EH (cell line): ENCODE data around the gene USHBP1.
"Not testable (repeated sequence)": the region's sequence is repeated elsewhere in the genome, so short reads cannot be mapped to it uniquely, and the experiment has no call there.

Experiments used
- DNase-seq: peaks from one replicate; pipeline ENCODE4 v3.0.0-alpha.2; 2015; ENCODE audit warnings: low read depth

The USHBP1 gene

GRCh38 chr19:17294051-17294891, 29.7 kb upstream of the USHBP1 start:
- DNase-seq, result peak; percentile 46

- DNase-seq, result no peak
Observed at GRCh38 chr19:17293605-17294004, 29.1 kb upstream of the USHBP1 start.

- DNase-seq, result peak; percentile 91
Observed at GRCh38 chr19:17292301-17293074, 27.9 kb upstream of the USHBP1 start.

DNA sequence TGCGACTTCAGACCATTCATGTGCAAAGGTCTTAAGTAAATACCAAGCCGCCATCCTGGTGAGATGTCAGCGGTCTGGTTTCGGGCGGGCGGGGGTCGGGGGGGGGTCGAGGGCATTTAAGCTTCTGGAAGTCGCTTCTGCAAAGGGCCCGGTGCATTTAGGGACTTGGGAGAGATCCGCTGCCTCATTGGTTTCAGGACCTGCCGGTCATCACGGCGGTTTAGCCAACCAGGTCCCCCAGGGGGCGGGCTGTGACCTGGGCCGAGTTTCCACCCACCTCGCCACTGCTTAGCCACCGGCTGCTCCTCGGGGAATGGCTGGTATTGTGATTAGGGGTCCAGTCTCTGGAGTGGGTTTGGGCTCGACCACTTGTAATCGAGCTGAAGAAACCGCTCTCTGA, 24.9 kb upstream of the USHBP1 start:
- DNase-seq, result peak; percentile 82

- no peak for DNase-seq
Observed at GRCh38 chr19:17286752-17287151, 22.2 kb upstream of the USHBP1 start.

- no peak for DNase-seq
Observed at GRCh38 chr19:17286263-17286662, 21.7 kb upstream of the USHBP1 start.

- no peak for DNase-seq
Observed at GRCh38 chr19:17285415-17286135, 21.0 kb upstream of the USHBP1 start.

- DNase-seq, result no peak
Observed at GRCh38 chr19:17283504-17283996, 19.0 kb upstream of the USHBP1 start.

GRCh38 chr19:17282488-17283125, 18.1 kb upstream of the USHBP1 start:
- peak; percentile 79 for DNase-seq

- DNase-seq, result peak; percentile 39
Observed at GRCh38 chr19:17281391-17282304, 17.1 kb upstream of the USHBP1 start, which contains the start of gene ANKLE1. Gene ANKLE1, plus strand, starts transcription at chr19:17281901. Its CDS starts 20 bp downstream, at chr19:17281921.

GRCh38 chr19:17279436-17279835, 14.9 kb upstream of the USHBP1 start:
- no peak for DNase-seq

GRCh38 chr19:17275441-17276175, 11.1 kb upstream of the USHBP1 start:
- DNase-seq, result no peak

- DNase-seq, result not testable (repeated sequence)
Observed at GRCh38 chr19:17274892-17275291, 10.3 kb upstream of the USHBP1 start.

DNA sequence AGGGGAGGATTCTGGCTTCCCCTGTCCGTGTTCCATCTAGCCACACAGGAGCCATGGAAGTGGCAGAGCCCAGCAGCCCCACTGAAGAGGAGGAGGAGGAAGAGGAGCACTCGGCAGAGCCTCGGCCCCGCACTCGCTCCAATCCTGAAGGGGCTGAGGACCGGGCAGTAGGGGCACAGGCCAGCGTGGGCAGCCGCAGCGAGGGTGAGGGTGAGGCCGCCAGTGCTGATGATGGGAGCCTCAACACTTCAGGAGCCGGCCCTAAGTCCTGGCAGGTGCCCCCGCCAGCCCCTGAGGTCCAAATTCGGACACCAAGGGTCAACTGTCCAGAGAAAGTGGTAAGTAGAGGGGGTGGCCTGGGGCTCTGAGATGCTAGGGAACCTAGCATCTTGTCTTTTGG, 4.2 kb upstream of the USHBP1 start:
- no peak for DNase-seq

DNA sequence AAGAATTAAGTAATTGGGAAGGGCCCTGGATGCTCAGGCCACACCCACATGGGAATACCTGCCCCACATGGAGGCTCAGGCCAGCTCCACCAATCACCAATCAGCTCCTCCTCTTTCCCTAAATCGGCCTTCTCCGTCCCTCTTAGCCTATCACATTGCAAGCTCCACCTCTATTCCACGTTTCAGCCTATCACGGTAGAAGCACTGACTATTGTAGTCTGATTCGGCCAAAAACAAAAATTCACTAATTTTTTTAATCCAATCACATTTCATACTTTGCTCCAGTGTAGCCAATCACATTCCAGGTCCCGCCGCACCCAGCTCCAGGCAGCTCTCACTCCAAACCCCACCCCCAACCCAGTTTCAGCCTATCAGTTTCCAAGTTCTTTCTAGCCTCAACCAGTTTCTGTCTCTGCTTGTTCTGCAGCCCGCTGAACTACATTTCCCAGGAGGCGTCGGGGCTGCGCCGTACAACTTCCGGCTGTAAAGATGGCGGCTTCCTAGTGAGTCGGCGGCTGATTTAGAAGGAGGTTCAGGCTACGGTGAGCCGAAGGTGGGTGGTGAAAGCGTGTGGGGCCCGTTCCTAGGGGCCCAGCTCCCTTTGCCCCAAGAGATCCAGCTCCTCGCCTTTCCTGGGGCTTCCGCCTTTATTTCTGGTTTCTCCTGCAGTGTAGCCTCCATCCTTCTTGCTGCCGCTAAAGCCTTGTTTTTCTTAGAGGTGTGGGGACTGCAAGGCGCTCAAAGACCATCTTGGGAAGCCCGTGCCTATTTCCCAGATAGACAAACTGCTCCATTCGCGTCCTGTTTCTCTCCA, 2.6 kb upstream of the USHBP1 start, which contains the start of gene BABAM1:
Gene BABAM1 (plus strand): TSS at position 469 of the 814 bp plus-strand sequence. CDS start 1,364 bp downstream, outside the sequence.
- peak; percentile 99 for DNase-seq

- DNase-seq, result no peak
Observed at GRCh38 chr19:17266589-17266974, 2.0 kb upstream of the USHBP1 start.

DNA sequence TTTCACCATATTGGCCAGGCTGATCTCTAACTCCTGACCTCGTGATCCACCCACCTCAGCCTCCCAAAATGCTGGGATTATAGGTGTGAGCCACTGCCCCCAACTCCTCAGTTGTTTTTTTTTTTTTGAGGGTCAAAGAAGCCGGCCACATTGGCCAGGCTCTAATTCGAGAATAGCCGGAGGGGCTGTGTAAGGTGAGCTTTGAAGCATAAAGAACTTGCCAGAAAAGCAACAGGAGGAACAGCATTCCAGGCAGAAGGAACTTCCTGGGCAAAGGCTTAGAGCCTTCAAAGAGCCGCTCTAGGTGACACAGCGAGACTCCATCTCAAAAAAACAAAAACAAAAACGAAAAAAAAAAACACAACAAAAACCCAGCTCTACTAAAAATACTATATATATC, 1.5 kb upstream of the USHBP1 start:
- DNase-seq, result no peak

- no peak for DNase-seq
Observed at GRCh38 chr19:17263712-17264640, 569 bp downstream of the USHBP1 start.
